Ascending aorta (tissue), 2 donors: ENCODE data around the gene ADAMTS17. TPM values are rescaled to one million over a fixed set of nuclear protein-coding genes. Genes with fewer than 3 reads are reported as not detected.

Experiments used
- DNase-seq, 2 donors: peaks; one replicate each; pipeline ENCODE4 v3.0.0-alpha.2; 2019; ENCODE audit warnings: low spot score in 2 of 2
- H3K27ac ChIP-seq, 2 donors: fragments of 200-600 bp; sonication (generic); one replicate each; pipeline ENCODE4 v1.5.1; 2016 to 2017; ENCODE audit warnings: mild to moderate bottlenecking in 1 of 2
- H3K27me3 ChIP-seq: fragments of 200-600 bp; sonication (generic); one replicate; pipeline ENCODE4 v1.5.1; 2017
- H3K36me3 ChIP-seq, 2 donors: fragments of 200-600 bp; sonication (generic); one replicate each; pipeline ENCODE4 v1.5.1; 2016
- H3K4me1 ChIP-seq, 2 donors: fragments of 200-600 bp; sonication (generic); one replicate each; pipeline ENCODE4 v1.5.1; 2016 to 2017; ENCODE audit warnings: mild to moderate bottlenecking in 1 of 2
- H3K4me3 ChIP-seq, 2 donors: fragments of 200-600 bp; sonication (generic); one replicate each; pipeline ENCODE4 v1.5.1; 2016 to 2017; ENCODE audit warnings: mild to moderate bottlenecking in 1 of 2
- H3K9me3 ChIP-seq, 2 donors: fragments of 200-600 bp; sonication (generic); one replicate each; pipeline ENCODE4 v1.5.1; 2016
- intact Hi-C: fragments of 100-400 bp; cut with DNase I; formaldehyde crosslinking; loops from one replicate; pipeline ENCODE4 v1.15.1; 2023
- total RNA-seq: library from RNA; depleted of rRNA; stranded (reverse); fragments of >200 nt; gene quantifications from one replicate; pipeline ENCODE4 v1.1.0, GENCODE V29; 2016
- TF ChIP-seq, protein P1 (sequence below), 3 experiments: fragments of 200-600 bp in 2 of 3; fragments of 450-650 bp in 1 of 3; sonication (generic) in 2 of 3; IDR thresholded peaks; one replicate each; pipeline ENCODE4 v1.5.1; 2016 to 2019; ENCODE audit warnings: antibody characterized with exemption in 3 of 3, mild to moderate bottlenecking in 1 of 3, moderate library complexity in 1 of 3

The ADAMTS17 gene
- total RNA-seq, 1 donor from 2014 or later, result 2.8 TPM

DNA sequence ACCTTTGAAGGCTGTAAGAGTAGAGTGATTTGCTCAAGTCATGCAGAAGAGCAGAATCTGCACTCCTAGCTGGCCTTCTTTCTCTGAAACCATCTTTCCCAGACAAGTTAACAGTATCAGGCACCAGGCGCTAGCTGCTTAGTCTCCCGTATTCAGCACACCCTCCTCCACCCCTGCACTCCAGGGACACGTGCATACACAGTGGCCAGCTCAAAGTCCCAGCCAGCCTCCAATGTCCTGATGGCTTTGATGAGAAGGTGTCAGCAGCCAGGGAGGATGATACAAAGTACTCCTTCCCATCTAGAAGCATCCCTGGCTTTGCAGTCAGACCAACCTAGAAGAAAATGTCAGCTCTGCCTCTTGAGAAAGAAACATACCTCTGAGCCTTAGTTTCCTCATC lies 177.8 kb downstream of the ADAMTS17 start:
- H3K36me3 ChIP-seq, result no peaks in the 10 kb centered on the region
- intact Hi-C loops, result no loop called here
- no peaks in the 10 kb centered on the region for H3K27me3 ChIP-seq
- H3K27ac ChIP-seq, result no peak overlapping the region
- H3K4me3 ChIP-seq, result no peak overlapping the region
- peaks cover 0 to 13% of the 10 kb centered on the region in 2 donors for H3K4me1 ChIP-seq
- H3K9me3 ChIP-seq, result no peaks in the 10 kb centered on the region
- TF ChIP-seq, protein P1, sequence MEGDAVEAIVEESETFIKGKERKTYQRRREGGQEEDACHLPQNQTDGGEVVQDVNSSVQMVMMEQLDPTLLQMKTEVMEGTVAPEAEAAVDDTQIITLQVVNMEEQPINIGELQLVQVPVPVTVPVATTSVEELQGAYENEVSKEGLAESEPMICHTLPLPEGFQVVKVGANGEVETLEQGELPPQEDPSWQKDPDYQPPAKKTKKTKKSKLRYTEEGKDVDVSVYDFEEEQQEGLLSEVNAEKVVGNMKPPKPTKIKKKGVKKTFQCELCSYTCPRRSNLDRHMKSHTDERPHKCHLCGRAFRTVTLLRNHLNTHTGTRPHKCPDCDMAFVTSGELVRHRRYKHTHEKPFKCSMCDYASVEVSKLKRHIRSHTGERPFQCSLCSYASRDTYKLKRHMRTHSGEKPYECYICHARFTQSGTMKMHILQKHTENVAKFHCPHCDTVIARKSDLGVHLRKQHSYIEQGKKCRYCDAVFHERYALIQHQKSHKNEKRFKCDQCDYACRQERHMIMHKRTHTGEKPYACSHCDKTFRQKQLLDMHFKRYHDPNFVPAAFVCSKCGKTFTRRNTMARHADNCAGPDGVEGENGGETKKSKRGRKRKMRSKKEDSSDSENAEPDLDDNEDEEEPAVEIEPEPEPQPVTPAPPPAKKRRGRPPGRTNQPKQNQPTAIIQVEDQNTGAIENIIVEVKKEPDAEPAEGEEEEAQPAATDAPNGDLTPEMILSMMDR (IDR thresholded peaks at IDR 0.05), result no peak
- no peak for DNase-seq

DNA sequence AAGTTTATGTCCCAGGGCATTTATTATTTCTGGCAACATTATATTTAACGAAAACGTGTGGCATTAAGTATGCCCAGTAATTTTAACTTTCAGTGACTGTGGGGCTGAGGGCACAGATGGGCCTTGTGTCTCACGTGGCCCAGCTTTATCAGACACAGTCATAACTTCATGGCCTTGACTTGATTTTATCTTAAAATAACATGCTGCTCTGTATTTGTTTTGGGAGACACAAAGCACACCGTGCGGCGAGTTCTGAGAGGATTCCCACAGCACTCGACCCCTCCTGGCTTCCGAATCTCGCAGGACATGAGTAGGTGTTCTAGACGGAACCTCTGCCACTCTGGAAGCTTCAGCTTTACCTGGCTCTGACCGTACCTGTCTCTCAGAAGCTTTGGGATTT lies 180.8 kb downstream of the ADAMTS17 start:
- H3K27me3 ChIP-seq, result no peaks in the 10 kb centered on the region
- H3K27ac ChIP-seq, result no peak overlapping the region
- H3K4me1 ChIP-seq, result peaks cover 0 to 4% of the 10 kb centered on the region in 2 donors
- H3K9me3 ChIP-seq, result no peaks in the 10 kb centered on the region
- H3K36me3 ChIP-seq, result no peaks in the 10 kb centered on the region
- intact Hi-C loops, result no loop called here
- TF ChIP-seq, protein P1 (IDR thresholded peaks at IDR 0.05), result no peak
- DNase-seq, result no peak
- no peak overlapping the region for H3K4me3 ChIP-seq

DNA sequence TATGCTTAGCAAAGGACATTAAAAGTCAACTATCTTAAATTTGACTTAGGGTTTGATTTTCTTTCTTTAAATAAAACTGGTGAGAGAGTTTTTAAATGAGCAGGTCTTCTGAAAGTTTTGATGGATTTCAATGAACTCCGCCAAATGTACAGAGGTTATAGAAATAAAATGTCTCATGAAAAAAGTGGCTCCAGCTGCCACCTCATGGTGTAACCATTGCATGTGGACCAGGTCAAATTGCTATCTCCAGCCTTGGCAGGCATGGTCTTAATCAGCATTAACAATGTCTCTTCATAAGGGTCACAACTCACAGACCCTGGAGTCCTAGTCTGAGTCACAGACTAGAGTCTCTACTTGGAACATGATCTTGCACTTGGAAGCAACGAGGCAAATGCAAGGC lies 182.3 kb downstream of the ADAMTS17 start:
- TF ChIP-seq, protein P1 (IDR thresholded peaks at IDR 0.05), result no peak

DNA sequence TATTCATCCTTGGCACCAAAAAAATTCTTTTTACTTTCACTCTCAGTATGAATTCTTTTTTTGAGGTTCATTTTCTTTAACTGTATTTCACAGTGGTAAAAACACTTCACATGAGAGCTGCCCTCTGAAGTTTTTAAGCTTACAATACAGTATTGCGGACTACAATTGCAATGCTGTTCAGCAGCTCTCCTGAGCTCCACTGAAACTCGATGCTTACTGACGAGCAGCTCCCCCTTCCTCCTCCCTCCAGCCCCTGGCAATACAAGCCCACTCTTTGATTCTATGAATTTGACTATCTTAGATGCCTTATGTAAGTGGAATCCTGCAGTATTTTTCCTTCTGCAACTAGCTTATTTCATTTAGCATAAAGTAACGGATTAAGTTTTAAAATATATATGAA lies 183.4 kb downstream of the ADAMTS17 start:
- Histone ChIP-seq H3K4me3 (no peak overlapping the region), H3K27me3 (no peaks in the 10 kb centered on the region), H3K36me3 (no peaks in the 10 kb centered on the region), H3K4me1 (peaks cover 0 to 4% of the 10 kb centered on the region in 2 donors), H3K9me3 (no peaks in the 10 kb centered on the region), H3K27ac (no peak overlapping the region)
- DNase-seq, result no peak
- intact Hi-C loops, result no loop called here
- TF ChIP-seq, protein P1 (IDR thresholded peaks at IDR 0.05), result no peak

More for the DNA sequence above, 182.3 kb downstream of the ADAMTS17 start:
- H3K9me3 ChIP-seq, result no peaks in the 10 kb centered on the region
- no peak overlapping the region for H3K27ac ChIP-seq
- intact Hi-C loops, result no loop called here
- DNase-seq, result no peak
- H3K4me3 ChIP-seq, result no peak overlapping the region
- H3K4me1 ChIP-seq, result peaks cover 0 to 4% of the 10 kb centered on the region in 2 donors
- no peaks in the 10 kb centered on the region for H3K27me3 ChIP-seq
- H3K36me3 ChIP-seq, result no peaks in the 10 kb centered on the region

DNA sequence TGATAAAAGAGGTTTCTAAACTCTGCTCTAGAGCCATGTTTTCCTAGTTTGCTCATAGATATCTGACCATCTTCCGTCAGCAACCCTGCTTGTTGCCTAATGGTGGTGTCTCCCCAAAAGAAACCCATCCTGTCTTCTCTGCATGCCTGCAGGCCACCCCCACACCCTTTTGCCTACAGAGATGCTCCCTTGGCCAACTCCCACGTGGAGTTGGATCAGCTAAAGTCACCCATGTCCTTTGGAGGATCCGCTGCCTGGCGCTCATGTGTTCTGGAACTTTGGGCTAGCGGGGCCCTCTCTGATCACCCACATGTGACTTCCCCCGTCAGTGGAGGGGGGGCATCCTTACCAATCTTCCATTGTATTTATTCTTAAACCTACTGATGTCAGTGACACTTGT lies 185.6 kb downstream of the ADAMTS17 start:
- Histone ChIP-seq H3K27me3 (no peaks in the 10 kb centered on the region), H3K4me3 (no peak overlapping the region), H3K9me3 (no peaks in the 10 kb centered on the region), H3K4me1 (peaks cover 0 to 4% of the 10 kb centered on the region in 2 donors), H3K27ac (no peak overlapping the region), H3K36me3 (no peaks in the 10 kb centered on the region)
- DNase-seq, result no peak
- intact Hi-C loops, result no loop called here
- TF ChIP-seq, protein P1 (IDR thresholded peaks at IDR 0.05), result no peak

DNA sequence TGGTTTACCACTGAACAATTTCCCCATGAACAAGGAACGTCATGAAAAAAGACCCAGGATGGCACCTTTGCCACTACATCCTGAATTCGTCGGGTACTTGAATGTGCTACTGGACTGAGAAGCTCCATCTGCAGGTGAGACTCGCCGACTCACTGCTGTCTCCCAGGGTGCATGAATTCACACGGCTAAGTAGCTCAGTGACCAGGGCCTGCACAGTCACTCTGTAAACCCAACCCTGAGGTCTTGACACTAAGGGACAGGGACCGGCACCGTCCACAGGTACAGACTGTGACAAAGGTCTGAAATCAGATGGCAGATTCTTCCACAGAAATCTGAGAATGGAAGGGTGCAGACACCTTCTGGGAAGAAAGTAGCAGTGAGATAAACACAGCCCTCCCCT lies 187.4 kb downstream of the ADAMTS17 start:
- DNase-seq, result no peak
- Histone ChIP-seq H3K4me3 (no peak overlapping the region), H3K27ac (no peak overlapping the region), H3K27me3 (no peaks in the 10 kb centered on the region), H3K36me3 (peaks cover 0 to under 1% of the 10 kb centered on the region in 2 donors), H3K4me1 (no peaks in the 10 kb centered on the region), H3K9me3 (no peaks in the 10 kb centered on the region)
- TF ChIP-seq, protein P1 (IDR thresholded peaks at IDR 0.05), result no peak
- intact Hi-C loops, result no loop called here
